ENCODE results near the gene EPHA2. TPM values are rescaled to one million over a fixed set of nuclear protein-coding genes. Genes with fewer than 3 reads are reported as not detected.

The EPHA2 gene
- total and polyA plus RNA-seq, 4 donors: 17.5 to 35.6 (median 20.5) TPM

GRCh38 chr1:16144325-16145029 is 11.4 kb downstream of the EPHA2 start:
- Histone ChIP-seq H3K4me1 (ENCODE audit: control insufficient read depth in 5 of 5, insufficient read depth in 5 of 5, low read length in 5 of 5) (peaks cover 8 to 58% (median 39%) of the 10 kb centered on the region in 5 donors), H3K9me3 (ENCODE audit: control insufficient read depth in 4 of 4, insufficient read depth in 3 of 4, low read length in 3 of 4) (no peaks in the 10 kb centered on the region), H3K27me3 (ENCODE audit: control insufficient read depth in 3 of 3, insufficient read depth in 3 of 3, low read length in 2 of 3) (no peaks in the 10 kb centered on the region), H3K36me3 (ENCODE audit: control insufficient read depth in 4 of 4, insufficient read depth in 4 of 4, low read length in 4 of 4) (peaks cover 0 to 20% (median 0%) of the 10 kb centered on the region in 4 donors), H3K9ac (ENCODE audit: insufficient read depth in 1 of 2, low read length in 2 of 2) (peak overlapping the region in 1 of 2 donors; percentile 17), H3K4me3 (no peak overlapping the region), H3K27ac (ENCODE audit: low read depth in 1 of 2, low read length in 1 of 2) (peak overlapping the region; percentile 92)
- ATAC-seq (ENCODE audit: insufficient read depth, low FRiP score) (no peak), DNase-seq (peak in 2 of 3 donors; percentile 28 to 39)
- 44 to 50% methylated on average over 7 to 8 of the region's 8 CpGs for WGBS, 2 donors
- no peak for TF ChIP-seq CTCF (IDR thresholded peaks at IDR 0.05; ENCODE audit: control extremely low read depth, extremely low read depth)

- no peak overlapping the region for H3K4me3 ChIP-seq
- peak overlapping the region; percentile 92 for H3K27ac ChIP-seq (ENCODE audit: low read depth in 1 of 2, low read length in 1 of 2)
- TF ChIP-seq CTCF (IDR thresholded peaks at IDR 0.05; ENCODE audit: control extremely low read depth, extremely low read depth): no peak
- H3K9me3 ChIP-seq (ENCODE audit: control insufficient read depth in 4 of 4, insufficient read depth in 3 of 4, low read length in 3 of 4): no peaks in the 10 kb centered on the region
- H3K36me3 ChIP-seq (ENCODE audit: control insufficient read depth in 4 of 4, insufficient read depth in 4 of 4, low read length in 4 of 4): peaks cover 0 to 14% (median 0%) of the 10 kb centered on the region in 4 donors
- H3K27me3 ChIP-seq (ENCODE audit: control insufficient read depth in 3 of 3, insufficient read depth in 3 of 3, low read length in 2 of 3): no peaks in the 10 kb centered on the region
- 50 to 78% methylated on average over 15 to 18 of the region's 18 CpGs for WGBS, 2 donors
- ATAC-seq (ENCODE audit: insufficient read depth, low FRiP score): peak; percentile 48
- no peak overlapping the region for H3K9ac ChIP-seq (ENCODE audit: insufficient read depth in 1 of 2, low read length in 2 of 2)
- peak; percentile 66 to 84 (median 80) for DNase-seq
- peaks cover 8 to 58% (median 39%) of the 10 kb centered on the region in 5 donors for H3K4me1 ChIP-seq (ENCODE audit: control insufficient read depth in 5 of 5, insufficient read depth in 5 of 5, low read length in 5 of 5)
Observed at GRCh38 chr1:16143566-16144324, 12.1 kb downstream of the EPHA2 start.

- Histone ChIP-seq H3K27ac (ENCODE audit: low read depth in 1 of 2, low read length in 1 of 2) (peak overlapping the region; percentile 92), H3K4me1 (ENCODE audit: control insufficient read depth in 5 of 5, insufficient read depth in 5 of 5, low read length in 5 of 5) (peaks cover 8 to 60% (median 39%) of the 10 kb centered on the region in 5 donors), H3K36me3 (ENCODE audit: control insufficient read depth in 4 of 4, insufficient read depth in 4 of 4, low read length in 4 of 4) (peaks cover 0 to 9% (median under 1%) of the 10 kb centered on the region in 4 donors), H3K4me3 (no peak overlapping the region), H3K9ac (ENCODE audit: insufficient read depth in 1 of 2, low read length in 2 of 2) (no peak overlapping the region), H3K27me3 (ENCODE audit: control insufficient read depth in 3 of 3, insufficient read depth in 3 of 3, low read length in 2 of 3) (no peaks in the 10 kb centered on the region), H3K9me3 (ENCODE audit: control insufficient read depth in 4 of 4, insufficient read depth in 3 of 4, low read length in 3 of 4) (no peaks in the 10 kb centered on the region)
- WGBS, 2 donors: 81 to 92% methylated on average over 7 of the region's 7 CpGs
- ATAC-seq (ENCODE audit: insufficient read depth, low FRiP score) (no peak), DNase-seq (no peak)
- no peak for TF ChIP-seq CTCF (IDR thresholded peaks at IDR 0.05; ENCODE audit: control extremely low read depth, extremely low read depth)
Observed at GRCh38 chr1:16143005-16143565, 12.8 kb downstream of the EPHA2 start.

Measured in lung (tissue), 12 donors.